Tibial nerve (tissue), 4 donors: Measurements from ENCODE around the gene GRK1. TPM values are rescaled to one million over a fixed set of nuclear protein-coding genes. Genes with fewer than 3 reads are reported as not detected.

Experiments used
- DNase-seq, 2 donors: peaks; one replicate each; pipeline ENCODE4 v3.0.0-alpha.2; 2019; ENCODE audit warnings: low spot score in 2 of 2
- H3K27ac ChIP-seq, 4 donors: fragments of 200-600 bp; sonication (generic) in 3 of 4; one replicate each; pipeline ENCODE4 v1.5.1; 2017 to 2019; ENCODE audit warnings: mild to moderate bottlenecking in 1 of 4
- H3K27me3 ChIP-seq, 2 donors: fragments of 200-600 bp; sonication (generic) in 1 of 2; one replicate each; pipeline versions ENCODE4 v1.5.1 to v1.6.0; 2017 to 2019
- H3K36me3 ChIP-seq, 3 donors: fragments of 200-600 bp; sonication (generic); one replicate each; pipeline ENCODE4 v1.5.1; 2018 to 2019
- H3K4me1 ChIP-seq, 4 donors: fragments of 200-600 bp; sonication (generic) in 3 of 4; one replicate each; pipeline ENCODE4 v1.5.1; 2017 to 2019
- H3K4me3 ChIP-seq, 4 donors: fragments of 200-600 bp; sonication (generic) in 3 of 4; one replicate each; pipeline ENCODE4 v1.5.1; 2017 to 2019; ENCODE audit warnings: mild to moderate bottlenecking in 1 of 4, moderate library complexity in 1 of 4
- H3K9me3 ChIP-seq, 4 donors: fragments of 200-600 bp; sonication (generic) in 3 of 4; one replicate each; pipeline ENCODE4 v1.5.1; 2017 to 2019
- CTCF ChIP-seq, 5 experiments: fragments of 200-600 bp in 3 of 5; fragments of 450-650 bp in 2 of 5; sonication (generic) in 3 of 5; IDR thresholded peaks; one replicate each; pipeline ENCODE4 v1.5.1; 2016 to 2019; ENCODE audit warnings: antibody characterized with exemption in 5 of 5, mild to moderate bottlenecking in 3 of 5, moderate library complexity in 2 of 5
- EP300 ChIP-seq, 2 donors: sonication (generic); formaldehyde crosslinking; IDR thresholded peaks; one replicate each; pipeline ENCODE4 v1.6.1; 2017; ENCODE audit warnings: antibody characterized with exemption in 2 of 2, mild to moderate bottlenecking in 1 of 2
- POLR2A ChIP-seq, 2 donors: fragments of 450-650 bp; IDR thresholded peaks; one replicate each; pipeline ENCODE4 v1.6.1; 2017; ENCODE audit warnings: antibody characterized with exemption in 2 of 2, mild to moderate bottlenecking in 2 of 2, moderate library complexity in 2 of 2
- WGBS, 2 donors: methylation state at CpG; one replicate each; pipeline ENCODE4 v1.1.5; 2018; 5-methylcytosine and 5-hydroxymethylcytosine counted together
- total RNA-seq, 4 donors: library from RNA; depleted of rRNA; stranded (reverse); fragments of >200 nt; gene quantifications; one replicate each; pipeline ENCODE4 v1.1.0, GENCODE V29; 2016

Gene GRK1
- total RNA-seq, 4 donors from 2014 or later, result not detected

DNA sequence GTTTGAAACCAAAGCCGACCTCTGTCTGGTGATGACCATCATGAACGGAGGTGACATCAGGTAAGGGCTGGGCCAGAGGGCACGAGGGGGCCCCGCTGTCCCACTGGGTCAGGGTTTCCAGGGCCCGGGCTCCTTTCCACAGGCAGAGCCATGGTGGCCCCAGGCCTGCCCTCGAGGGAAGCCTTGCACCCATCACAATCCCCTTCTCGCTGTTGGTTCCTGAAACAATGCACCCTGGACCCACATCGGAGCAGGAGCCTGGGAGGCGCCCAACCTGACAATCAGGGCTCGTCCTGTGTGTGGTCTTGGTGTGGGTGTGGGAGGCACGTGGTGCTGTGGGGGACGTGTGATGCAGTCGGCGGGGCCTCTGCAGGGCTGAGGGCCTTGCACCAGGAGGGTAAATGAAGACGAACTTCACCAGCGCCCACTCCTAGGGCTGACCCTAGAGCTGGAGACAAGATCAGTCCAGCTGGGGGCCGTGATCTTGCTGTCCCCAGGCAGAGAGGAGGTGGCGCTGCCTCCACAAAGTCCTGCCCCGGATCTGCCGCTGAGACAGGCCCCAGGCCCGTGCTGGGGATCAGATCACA is 2.8 kb downstream of the GRK1 start:
- H3K4me1 ChIP-seq, result no peaks in the 10 kb centered on the region
- no peaks in the 10 kb centered on the region for H3K9me3 ChIP-seq
- no peaks in the 10 kb centered on the region for H3K36me3 ChIP-seq
- H3K27me3 ChIP-seq, result no peaks in the 10 kb centered on the region
- TF ChIP-seq CTCF (IDR thresholded peaks at IDR 0.05), result no peak
- no peak for TF ChIP-seq EP300 (IDR thresholded peaks at IDR 0.05)
- no peak for TF ChIP-seq POLR2A (IDR thresholded peaks at IDR 0.05)
- WGBS, 2 donors, result 79 to 80% methylated on average over 16 to 20 of the region's 21 CpGs
- peak in 1 of 2 donors; percentile 12 for DNase-seq
- H3K4me3 ChIP-seq, result no peak overlapping the region
- no peak overlapping the region for H3K27ac ChIP-seq

GRCh38 chr13:113670541-113670940 is 3.5 kb downstream of the GRK1 start:
- Histone ChIP-seq H3K36me3 (no peaks in the 10 kb centered on the region), H3K9me3 (no peaks in the 10 kb centered on the region), H3K27ac (no peak overlapping the region), H3K4me3 (no peak overlapping the region), H3K27me3 (no peaks in the 10 kb centered on the region), H3K4me1 (no peaks in the 10 kb centered on the region)
- 87 to 91% methylated on average over 19 of the region's 19 CpGs for WGBS, 2 donors
- no peak for TF ChIP-seq EP300 (IDR thresholded peaks at IDR 0.05)
- TF ChIP-seq CTCF (IDR thresholded peaks at IDR 0.05), result no peak
- no peak for TF ChIP-seq POLR2A (IDR thresholded peaks at IDR 0.05)
- DNase-seq, result no peak

- 89 to 91% methylated on average over 54 of the region's 54 CpGs for WGBS, 2 donors
- Histone ChIP-seq H3K9me3 (no peaks in the 10 kb centered on the region), H3K4me1 (no peaks in the 10 kb centered on the region), H3K27me3 (no peaks in the 10 kb centered on the region), H3K27ac (no peak overlapping the region), H3K36me3 (no peaks in the 10 kb centered on the region), H3K4me3 (no peak overlapping the region)
- TF ChIP-seq POLR2A (IDR thresholded peaks at IDR 0.05) (no peak), CTCF (IDR thresholded peaks at IDR 0.05) (no peak), EP300 (IDR thresholded peaks at IDR 0.05) (no peak)
- DNase-seq, result peak in 1 of 2 donors; percentile 8
Observed at GRCh38 chr13:113671066-113672001, 4.3 kb downstream of the GRK1 start.

DNA sequence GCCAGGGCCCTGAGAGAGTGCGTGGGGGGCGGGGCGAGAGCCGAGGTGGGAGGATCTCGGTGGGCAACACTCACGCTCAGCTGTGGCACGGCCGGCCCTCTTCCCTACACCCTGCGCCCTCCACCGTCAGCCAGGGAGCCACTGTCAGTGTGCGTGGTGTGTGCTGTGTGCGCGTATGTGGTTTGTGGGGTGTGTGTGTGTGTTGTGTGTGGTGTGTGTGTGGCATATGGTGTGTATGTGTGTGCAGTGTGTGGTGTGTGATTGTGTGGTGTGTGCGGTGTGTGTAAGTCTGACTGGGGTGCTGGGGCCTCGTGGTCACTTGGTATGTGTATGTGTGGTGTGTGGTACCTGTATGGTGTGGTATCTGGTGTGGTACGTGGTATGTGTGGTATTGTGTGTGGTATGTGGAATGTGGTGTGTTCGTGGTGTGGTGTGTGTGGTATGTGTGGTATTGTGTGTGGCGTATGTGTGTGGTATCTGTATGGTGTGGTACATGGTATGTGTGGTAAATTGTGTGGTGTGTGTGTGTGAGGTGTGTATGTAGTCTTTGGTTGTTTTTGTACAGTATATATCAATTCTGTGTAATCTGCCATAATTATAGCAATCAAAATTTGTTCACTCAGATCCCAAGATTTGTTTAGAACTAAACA is 5.1 kb downstream of the GRK1 start:
- H3K4me3 ChIP-seq, result no peak overlapping the region
- no peaks in the 10 kb centered on the region for H3K9me3 ChIP-seq
- DNase-seq, result peak in 1 of 2 donors; percentile 2
- H3K36me3 ChIP-seq, result no peaks in the 10 kb centered on the region
- no peaks in the 10 kb centered on the region for H3K27me3 ChIP-seq
- no peak for TF ChIP-seq POLR2A (IDR thresholded peaks at IDR 0.05)
- TF ChIP-seq EP300 (IDR thresholded peaks at IDR 0.05), result no peak
- TF ChIP-seq CTCF (IDR thresholded peaks at IDR 0.05), result no peak
- no peak overlapping the region for H3K27ac ChIP-seq
- H3K4me1 ChIP-seq, result no peaks in the 10 kb centered on the region
- 85 to 86% methylated on average over 17 to 18 of the region's 18 CpGs for WGBS, 2 donors
